PC-3 (cell line): Measurements from ENCODE around the gene KLF5.

Experiments used
- EZH2 ChIP-seq: fragments of 300-600 bp; sonication (generic); IDR thresholded peaks from one replicate; pipeline ENCODE4 v1.6.1; 2017; ENCODE audit warnings: antibody characterized with exemption, mild to moderate bottlenecking, low read length; ENCODE audit not compliant: unreplicated experiment
- EZH2phosphoT487 ChIP-seq: fragments of 300-600 bp; sonication (generic); IDR thresholded peaks from 2 replicates; pipeline ENCODE4 v1.6.1; 2018; ENCODE audit warnings: mild to moderate bottlenecking, antibody characterized with exemption, low read length, borderline replicate concordance
- TF ChIP-seq, protein P1 (sequence below): fragments of 300-600 bp; sonication (generic); conservative IDR thresholded peaks from 2 replicates; pipeline ENCODE4 v1.5.1; 2017; ENCODE audit warnings: antibody characterized with exemption, low read depth, mild to moderate bottlenecking, low read length

DNA sequence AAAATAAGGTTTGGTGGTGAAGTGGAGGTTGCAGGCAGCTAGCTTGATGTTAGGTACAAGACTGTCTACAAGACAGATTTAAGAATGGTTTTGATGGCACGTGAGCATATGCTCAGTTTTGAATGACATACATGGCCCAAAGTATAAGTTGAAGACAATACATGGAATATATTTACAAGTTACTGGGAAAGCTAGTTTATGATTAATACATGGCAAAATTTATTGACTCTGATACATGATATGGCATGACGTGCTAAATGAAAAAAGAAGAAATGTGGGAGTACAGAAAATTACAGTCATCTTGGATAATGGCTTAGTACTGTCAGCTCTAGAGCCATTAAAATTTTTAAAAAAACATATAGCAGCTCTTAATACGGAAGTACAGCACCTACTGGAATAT is 4.4 kb downstream of the KLF5 start:
- TF ChIP-seq, protein P1, sequence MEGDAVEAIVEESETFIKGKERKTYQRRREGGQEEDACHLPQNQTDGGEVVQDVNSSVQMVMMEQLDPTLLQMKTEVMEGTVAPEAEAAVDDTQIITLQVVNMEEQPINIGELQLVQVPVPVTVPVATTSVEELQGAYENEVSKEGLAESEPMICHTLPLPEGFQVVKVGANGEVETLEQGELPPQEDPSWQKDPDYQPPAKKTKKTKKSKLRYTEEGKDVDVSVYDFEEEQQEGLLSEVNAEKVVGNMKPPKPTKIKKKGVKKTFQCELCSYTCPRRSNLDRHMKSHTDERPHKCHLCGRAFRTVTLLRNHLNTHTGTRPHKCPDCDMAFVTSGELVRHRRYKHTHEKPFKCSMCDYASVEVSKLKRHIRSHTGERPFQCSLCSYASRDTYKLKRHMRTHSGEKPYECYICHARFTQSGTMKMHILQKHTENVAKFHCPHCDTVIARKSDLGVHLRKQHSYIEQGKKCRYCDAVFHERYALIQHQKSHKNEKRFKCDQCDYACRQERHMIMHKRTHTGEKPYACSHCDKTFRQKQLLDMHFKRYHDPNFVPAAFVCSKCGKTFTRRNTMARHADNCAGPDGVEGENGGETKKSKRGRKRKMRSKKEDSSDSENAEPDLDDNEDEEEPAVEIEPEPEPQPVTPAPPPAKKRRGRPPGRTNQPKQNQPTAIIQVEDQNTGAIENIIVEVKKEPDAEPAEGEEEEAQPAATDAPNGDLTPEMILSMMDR = no peak
- TF ChIP-seq EZH2phosphoT487 (no peak), EZH2 (no peak)
